GM21825 (cell line): Measurements from ENCODE around the gene HOXA6.

Experiments
- ATAC-seq: cut with Tn5 transposase; IDR thresholded peaks from one replicate; pipeline ENCODE4 v1.9.1; 2021; ENCODE audit warnings: mild to moderate bottlenecking, moderate library complexity; ENCODE audit not compliant: unreplicated experiment

HOXA6 gene

DNA sequence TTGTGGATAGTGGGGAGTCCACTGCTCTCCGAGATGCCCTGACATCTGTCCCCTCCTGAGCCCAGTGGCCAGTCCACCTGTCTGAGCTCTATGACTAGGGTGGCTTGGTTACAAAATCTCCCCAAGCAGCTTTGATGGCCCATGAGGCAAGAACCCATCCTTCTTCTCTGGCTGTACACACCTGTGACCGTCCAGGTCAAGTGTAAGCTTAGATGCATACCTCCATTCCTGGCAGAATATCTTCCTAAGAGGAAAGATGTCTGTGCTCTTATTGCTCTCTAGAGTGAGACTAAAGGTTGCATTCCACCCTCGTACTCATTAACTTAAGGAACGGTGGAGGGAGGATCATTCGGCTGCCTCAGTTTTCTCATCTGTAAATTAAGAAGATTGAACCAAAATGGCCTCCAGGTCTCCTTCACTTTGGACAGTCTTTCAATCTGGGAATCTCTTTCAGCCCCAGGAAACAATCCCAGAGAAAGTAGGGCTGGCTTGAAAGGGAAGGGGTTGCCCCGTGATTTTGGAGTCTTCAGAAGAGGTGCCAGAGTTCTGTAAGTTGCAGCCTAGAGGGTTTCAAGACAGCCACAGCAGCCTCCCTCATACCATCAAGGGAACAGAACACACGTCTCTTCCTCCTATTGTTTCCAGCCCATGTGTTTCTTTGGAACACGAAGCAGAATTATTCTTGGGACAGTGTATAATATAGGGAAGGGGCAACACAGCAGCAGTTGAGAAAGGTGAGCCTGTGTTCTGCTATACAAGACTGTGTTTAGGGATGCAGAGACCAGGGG, 22.5 kb downstream of the HOXA6 start:
- no peak for ATAC-seq

DNA sequence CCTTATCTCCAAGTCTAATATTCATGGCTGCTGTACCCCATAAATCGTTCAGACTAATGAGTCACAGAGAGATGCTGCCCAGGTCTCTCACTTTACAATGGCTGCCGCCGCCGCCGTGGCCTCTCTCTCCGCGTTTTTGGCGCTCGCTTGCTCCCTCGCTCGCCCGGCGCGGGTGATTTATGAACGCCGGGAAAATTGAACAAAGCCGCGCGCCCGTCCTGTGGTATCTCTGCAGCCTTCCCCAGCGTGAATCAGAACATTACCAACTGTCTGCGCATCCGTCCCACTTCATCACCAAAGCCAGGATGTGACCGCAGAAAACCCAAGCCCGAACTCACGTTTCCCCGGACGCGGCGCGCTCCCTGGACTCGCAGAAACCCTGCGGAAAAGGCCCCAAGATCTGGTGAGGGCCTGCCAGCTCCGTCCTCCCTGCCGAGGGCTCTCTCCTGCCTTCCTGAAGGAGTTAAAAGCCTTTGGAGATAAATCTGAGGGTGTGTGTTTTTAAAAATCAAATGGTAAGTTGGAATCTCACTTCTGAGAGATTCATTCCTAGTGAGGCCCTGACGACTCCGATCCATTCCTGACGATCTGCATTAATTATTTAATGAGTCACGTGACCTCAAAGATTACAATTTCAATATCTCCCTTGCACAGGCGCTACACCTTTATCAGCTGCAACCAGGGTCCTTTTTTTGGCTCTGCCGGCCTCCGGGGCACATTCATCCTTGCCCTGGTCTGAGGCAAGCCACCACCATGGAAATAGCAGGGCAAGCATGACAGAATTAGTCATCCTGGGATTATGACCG, 23.3 kb downstream of the HOXA6 start:
- no peak for ATAC-seq

DNA sequence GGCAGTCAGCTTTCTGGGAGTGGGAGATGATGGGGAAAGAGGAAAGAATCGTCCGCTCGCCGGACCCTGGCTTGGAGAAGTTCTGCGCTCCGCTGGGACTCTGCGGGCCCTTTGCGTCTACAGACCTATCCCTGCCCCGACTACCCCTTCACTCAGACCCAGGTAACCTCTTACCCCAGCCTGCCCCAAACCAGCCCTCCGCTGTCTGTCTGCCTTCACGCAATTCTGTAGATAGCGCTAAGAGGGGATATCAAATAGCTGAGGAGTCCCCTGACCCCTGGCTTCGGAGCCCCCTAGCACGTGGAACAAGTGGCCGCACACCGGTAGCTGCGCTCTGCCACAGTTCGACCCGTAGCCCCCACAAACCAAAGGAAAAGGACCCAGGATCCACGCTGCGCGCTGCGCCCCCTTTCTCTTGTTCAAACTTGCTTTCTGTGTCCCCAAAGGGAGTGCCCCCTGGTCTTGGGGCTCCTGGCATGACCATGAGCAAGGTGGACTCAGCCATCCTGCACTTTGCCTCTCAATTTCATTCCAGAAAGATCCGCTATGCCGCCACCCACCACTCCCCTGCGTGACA, 24.0 kb downstream of the HOXA6 start:
- no peak for ATAC-seq

DNA sequence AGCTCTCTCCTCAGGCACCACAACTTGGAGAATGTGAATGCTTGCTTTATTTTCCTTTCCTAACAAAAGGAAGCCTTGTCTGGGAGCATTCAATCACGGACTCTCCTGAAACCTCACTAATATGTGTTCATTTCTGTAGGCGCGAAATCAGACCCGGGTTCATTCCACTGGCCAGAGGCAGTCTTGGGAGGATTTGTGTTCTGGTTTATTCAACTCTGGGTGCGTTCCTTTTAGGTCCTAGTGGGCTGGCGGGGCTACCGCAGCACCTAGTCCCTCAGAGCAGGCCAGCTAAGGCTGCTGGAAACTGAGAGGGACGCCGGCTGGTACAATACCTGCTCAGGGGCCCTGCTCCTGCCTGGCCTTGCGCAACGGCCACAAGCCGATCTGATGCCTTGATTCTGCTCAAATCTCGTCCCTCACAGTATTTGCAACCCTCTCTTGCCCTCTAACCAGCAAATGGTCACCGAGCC, 24.5 kb downstream of the HOXA6 start:
- no peak for ATAC-seq

DNA sequence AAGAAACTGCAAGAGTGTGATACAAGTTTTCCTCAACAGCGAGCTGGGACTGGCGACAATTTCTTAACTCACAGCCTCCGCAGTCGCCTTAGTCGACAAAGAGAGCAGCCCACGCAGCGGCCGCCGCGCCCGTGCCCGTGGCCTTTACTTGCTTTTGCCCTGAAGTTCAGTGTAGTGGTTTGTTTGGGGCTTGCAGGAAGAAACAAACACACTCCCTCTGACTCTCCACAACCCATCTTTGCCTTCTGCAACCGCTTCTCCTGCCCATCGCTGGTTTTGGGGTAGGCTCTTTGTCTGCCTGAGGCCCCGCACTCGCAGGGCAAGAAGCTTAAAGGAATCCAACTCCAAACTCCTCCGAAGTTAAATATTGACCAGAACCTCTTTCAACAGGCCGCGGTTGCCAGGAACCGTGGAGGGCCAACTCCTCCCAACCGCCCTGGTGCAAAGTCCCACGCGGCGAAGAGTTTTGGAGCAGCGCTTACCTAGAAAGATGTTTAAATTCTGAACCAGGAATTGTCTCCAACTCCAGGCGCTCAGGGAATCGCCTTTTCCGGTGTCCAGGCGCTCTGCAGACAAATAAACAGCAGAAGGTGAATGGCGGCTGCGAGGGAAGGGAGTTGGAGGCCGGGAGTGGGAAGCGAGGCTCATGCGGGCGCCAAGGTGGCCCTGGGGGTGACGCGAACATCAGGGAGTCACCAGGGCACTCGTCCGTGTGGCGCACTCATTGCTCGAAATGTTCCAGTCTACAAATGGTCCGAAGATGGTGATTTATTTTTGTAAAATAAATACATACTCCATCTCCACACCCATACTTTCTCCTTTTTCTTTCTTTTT, 25.3 kb downstream of the HOXA6 start:
- no peak for ATAC-seq

DNA sequence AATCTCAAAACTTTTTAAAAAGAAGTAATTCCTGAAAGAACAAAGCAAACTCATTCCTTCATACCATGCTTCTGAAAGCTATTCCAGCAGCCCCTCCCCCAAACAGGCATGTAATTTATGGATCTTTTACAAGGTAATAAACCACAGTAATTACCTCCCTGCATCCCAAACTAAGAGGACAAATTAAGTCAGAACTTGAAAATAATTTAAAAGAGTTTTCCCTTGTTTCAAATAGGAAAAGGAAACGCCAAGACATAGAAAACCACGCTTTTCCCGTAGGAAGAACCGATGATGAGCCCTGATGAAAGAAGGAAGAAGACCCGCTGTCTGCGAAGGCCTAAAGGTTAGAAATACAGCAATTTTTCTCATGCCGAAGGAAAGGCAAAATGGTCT, 25.9 kb downstream of the HOXA6 start:
- no peak for ATAC-seq

DNA sequence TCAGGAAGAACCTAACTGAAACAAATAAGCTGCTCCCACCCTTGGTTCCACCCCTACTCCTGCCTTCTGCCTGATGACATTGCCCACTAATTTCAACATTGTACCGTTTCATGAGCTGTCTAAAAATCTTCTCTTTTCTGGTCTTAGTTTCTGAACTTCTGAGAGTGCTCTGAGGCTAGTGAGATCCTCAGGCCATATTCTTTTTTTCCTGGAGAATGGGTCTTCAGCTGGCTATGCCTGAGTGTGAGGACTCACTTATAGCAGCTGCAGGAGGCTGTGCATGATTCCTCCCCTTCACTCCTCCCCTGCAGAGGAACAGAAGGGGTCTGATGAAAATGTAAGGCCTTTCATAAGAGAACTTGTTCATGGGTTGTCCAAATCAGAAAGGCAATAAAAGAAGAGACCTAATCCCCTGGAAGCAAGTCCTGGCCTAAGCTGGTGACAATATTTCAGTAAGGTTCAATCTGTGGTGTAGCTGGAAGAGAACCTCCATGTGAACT, 28.1 kb downstream of the HOXA6 start:
- no peak for ATAC-seq

DNA sequence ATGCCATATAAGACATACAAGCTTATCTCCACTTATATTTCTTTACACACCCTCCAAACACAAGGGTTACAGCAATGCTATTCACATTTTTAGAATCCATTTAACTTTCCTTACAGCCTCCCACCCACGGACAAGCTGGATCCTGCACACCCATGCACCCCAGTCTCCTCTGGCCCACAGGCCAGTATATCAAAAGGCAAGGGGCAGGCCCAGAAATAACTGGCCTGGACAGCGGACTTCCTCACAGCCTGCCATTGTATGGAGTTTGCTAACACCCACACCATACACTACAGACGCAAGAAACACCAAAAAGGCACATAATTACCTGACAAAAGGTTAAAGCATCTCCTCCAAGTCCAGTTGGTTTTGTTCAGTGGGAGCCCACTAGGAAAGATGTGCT, 29.0 kb downstream of the HOXA6 start:
- ATAC-seq: no peak

DNA sequence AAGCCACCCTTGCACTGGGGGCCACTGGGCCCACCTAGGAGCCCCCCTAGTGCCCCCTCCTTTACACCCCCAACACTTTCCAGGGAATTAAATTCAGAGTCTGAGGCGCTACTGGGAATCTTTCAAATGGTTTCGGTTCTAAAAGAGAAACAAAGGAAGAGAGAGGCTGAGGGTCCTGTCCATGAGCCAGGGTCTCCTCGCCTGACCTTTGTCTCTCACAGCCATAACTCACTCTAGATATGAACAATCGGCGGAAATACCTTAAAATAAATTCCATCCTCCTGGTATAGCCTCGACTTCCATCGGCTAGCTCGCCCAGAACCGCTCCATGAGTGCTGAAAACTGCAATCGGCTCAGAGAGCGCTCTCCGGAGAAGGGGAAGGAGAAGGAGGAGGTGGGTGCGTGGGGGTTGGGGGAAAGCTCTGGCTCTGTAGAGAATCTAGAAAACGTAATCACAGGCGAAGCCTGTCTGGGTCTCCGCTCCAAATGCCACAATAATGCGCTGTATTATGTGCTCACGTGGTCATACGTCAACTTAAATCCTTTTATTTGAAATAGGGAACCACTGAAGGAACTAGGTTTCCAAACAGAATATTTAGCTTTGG, 29.6 kb downstream of the HOXA6 start:
- ATAC-seq: no peak

DNA sequence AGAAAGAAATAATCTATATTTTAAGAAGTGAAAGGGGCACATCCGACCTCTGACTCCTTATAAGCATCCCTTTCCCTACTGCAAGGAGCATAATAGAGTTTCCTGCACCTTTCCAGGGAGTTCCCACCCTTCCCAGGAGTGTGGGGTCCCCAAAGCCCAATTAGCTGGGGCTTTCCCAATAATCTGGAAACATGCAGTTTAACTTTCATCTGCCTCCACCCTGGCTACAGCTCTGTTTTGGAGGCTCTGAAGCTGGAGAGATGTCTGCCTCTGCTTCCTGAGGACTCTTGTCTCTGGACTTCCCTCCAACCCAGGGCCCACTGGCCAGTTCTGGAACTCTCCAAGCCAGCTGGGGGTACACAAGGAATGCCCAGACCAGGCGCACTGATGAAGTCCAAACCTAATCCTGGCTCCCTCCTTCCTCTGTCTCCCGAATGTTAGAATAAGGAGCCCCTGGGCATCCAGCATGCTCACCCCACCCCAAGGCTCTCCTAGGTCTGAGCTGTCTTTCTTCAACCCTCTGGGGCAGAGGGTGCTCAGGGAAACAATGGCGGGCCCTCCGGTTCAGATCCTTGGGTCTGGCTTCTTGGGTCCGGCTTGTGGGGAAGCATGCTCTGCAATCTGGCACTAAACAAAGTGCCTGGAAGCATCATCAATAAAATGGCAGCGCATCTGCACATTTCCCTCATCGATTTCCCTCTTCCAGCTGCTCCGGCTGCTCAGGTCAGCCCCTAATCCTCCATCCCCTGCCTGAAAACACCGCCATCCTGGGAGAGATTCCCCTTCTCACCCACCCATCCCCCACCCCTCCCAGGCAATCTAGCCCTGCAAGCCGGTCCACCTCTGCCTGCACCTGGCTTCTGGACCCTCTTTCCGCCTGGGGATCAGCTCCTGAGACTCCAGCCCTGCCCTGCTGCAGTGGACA, 30.4 kb downstream of the HOXA6 start:
- no peak for ATAC-seq

DNA sequence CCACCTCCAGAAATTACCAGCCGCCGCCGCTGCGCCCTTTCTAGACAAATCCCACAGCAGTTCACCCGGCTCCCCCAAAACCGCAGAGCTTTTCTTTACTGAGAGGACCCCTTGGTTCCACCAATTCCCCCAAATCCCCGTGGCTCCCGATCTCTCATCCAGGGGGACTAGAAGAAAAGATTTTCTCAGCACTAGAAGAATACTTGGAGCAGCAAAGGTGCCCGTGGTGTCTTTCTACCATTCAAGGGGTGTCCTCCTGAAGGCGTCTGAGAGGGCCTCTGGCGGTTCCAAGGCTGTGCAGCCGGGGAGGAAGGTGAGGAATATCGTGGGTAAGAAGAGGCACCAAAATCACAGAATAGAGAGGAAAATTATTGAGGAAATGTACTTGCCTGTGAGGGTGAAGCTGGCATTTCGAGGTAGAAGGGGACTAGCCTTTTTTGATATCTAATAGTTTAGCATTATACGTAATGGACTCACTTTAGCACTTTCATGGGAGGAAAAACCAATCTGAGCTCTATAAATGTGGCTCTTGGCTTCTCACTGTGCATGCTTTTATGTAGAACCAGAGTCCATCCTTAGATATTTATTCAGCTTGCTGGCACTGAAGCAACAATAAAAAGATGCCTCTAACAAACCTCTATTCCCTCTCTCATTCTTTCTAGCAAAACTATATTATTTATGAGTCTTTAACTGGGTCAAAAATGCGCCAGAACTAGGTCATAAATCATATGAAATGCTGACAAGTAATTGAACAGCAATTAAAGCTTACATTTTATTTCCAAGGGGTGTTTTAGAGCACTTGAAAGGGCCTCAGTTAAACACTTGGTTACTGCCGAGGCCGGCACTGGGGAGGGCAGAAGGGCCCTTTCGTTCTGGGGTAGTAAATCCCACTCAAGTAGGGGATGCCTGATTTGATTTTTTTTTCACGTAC, 31.3 kb downstream of the HOXA6 start:
- ATAC-seq: no peak

DNA sequence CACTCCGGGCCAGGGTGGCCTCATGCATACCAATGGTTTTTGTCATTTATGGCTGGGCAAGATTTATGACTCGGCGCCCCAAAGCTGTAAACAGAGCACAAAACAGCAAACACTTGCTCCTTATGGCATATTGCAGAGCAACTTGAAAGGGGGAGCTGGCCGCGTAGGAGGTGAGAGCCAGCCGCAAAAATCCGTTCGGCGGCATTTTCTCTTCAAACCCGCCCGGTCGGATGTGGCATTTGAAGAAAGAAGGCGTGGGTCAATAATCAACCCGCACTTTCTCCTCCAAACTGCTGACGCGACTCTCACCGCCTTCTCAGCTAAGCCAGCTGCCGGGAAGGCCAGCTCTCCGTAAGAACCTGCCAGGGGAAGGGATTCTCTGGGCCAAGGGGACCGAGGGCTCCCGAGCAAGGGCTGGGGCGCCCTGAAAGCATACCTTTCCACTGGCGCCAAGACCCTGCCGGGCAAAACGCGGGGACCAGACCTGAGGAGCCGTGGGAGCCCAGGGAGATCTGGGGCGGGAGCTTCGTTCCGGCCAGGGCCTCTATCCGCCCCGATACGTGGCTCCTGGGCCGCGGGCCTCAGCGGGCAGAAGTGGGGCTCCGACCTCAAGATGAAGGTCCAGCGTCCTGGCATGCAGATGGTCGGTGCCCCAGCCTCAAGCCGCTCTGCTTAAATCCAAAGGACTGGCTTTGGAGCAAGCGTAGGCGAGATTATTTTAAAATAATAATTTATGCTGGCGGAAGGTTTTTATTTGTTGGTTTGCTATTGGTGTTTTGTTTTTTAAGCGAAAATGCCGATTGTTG, 32.1 kb downstream of the HOXA6 start:
- no peak for ATAC-seq

DNA sequence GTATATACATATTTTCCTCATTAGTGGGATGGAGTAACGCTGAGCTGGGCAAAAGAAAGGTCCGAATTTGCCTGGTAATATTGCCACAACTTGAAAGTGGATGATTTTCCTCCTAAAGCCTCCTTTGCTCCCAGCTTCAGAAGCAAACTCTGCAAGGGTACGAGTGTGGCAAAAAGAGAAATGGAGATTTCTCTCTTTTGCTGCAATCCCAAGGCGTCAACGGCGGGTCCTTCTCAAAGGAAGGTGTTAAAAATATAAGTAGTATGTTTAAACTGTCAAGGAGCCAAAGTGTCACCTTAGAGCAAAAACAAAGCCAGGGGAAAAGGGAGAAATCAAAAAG, 32.7 kb downstream of the HOXA6 start:
- no peak for ATAC-seq

DNA sequence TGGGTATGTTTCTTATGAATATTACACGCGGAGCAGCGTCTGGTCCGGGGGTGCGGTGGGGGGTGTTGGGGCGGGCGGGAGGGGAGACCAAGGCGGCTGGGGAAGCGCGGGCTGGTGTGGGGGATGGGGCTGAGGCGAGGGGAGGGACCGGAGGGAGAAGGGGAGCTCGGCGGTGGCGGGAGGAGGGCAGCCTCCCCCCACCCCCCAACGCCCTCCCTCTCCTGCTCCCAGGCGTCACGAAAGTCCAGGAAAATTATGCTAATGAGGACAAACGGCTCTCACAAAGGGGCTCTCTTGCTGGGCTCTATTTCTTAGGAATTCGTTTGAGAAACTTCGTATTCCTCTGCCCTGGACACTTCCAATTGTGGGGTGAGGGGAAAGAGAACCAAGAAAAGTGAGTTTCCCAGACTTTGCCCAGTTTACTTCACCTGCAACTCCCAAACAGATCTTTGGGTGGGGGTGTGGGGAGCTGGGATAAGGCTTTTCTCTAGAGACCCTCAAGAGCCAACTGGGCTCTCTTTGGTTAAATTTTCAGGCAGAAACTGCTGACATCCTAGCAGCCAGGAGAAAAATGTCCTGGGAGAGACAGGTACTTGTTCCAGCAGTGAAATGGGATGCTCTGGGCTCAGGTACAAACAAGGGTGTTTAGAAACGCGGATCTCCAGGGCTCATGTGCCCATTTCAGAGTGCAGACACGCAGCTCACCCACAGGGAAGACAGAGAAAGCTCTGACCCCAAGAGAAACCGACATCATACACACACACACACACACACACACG, 33.4 kb downstream of the HOXA6 start:
- ATAC-seq: no peak

DNA sequence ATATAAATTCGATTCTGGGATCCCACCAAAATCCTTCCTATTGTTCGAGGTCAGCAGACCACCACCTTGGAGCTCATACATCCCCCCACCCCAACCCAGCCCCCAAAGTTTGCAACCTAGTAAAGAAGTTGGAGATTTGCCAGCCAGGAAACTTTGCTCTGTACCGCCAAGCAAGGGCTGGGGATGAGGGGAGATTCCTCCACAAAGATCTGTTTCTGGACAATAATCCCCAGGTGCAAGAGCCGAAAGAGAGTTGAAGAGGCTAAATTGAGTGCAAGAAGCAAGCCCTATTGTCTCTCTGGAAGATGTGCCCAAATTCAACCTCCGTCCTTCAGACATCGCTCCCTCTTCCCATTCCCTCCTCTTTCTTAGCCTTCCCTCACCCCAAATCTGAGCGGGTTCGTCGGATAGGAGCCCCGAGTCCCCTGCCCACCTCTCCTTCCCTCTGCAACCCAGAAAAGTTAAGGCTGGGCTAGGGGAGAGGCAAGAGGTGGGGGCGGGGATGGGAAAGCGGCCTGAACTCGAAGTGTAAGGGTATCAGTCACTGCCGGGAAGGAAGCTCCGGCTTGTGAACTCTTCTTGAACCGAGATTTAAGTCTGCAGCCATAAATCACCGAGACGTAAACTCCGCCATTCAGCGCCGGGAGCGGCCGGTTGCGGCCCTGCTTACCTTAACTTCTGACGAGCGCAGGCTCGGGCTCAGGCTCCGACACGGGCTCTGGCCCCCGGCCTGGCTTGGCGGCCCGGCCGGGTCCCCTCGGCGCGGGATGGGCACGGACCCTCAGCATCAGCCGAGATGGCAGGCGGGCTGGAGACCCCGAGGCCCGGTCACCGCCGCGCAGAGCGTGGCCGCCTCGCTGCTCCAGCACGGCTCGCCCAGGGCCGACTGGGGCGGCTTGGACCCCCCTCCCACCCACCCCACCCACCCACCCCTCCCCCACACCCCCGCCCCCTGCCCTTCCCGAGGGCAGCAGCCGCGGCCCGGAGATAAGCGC, 34.3 kb downstream of the HOXA6 start:
- no peak for ATAC-seq

DNA sequence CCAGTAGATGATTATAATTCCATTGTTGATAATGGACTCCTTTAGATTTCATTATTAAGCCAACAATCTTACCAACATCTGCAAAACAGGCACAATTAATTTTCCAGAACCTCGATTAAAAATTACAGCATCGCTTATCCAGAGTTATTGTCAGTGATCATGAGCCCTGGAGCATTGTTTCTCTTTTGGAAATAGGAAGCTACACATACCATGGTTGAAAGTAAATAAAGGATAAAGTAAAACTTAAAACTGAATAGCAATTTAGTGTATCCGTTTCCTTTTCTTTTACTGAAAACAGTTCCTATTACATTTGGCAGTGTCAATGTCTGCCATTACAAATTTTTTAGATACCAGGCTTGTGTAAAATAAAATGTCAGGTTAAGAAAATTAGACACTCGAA, 35.2 kb downstream of the HOXA6 start:
- ATAC-seq: no peak
